DND-41 (cell line): ENCODE measurements around the gene STAP2.
A peak's percentile ranks its signal among the peaks of the same experiment; 100 is the strongest.

Experiments used
- ATAC-seq: fragments of 200-7000 bp; cut with Tn5 transposase; 3 replicates; pipeline ENCODE4 v1.9.1; 2021; ENCODE audit warnings: low read depth; ENCODE audit not compliant: insufficient read depth
- DNase-seq: peaks from one replicate; pipeline ENCODE4 v3.0.0-alpha.2; 2020
- H2AFZ ChIP-seq: 2 replicates; pipeline ENCODE4 v1.6.0; 2012; ENCODE audit warnings: low read depth, low read length
- H3K27ac ChIP-seq: 2 replicates; pipeline ENCODE4 v1.5.1; 2012; ENCODE audit warnings: low read length, inconsistent platforms
- H3K27me3 ChIP-seq: fragments of 200-600 bp; sonication (generic); 2 replicates; pipeline ENCODE4 v1.6.0; 2012; ENCODE audit warnings: low read length, mild to moderate bottlenecking, inconsistent platforms; ENCODE audit not compliant: insufficient read depth, poor library complexity
- H3K36me3 ChIP-seq: 2 replicates; pipeline ENCODE4 v1.5.1; 2012; ENCODE audit warnings: low read length, inconsistent platforms; ENCODE audit not compliant: insufficient read depth
- H3K4me1 ChIP-seq: 2 replicates; pipeline ENCODE4 v1.5.1; 2012; ENCODE audit warnings: mild to moderate bottlenecking, low read length; ENCODE audit not compliant: insufficient read depth
- H3K4me2 ChIP-seq: 2 replicates; pipeline ENCODE4 v1.6.0; 2012; ENCODE audit warnings: mild to moderate bottlenecking, moderate library complexity, low read length, inconsistent platforms; ENCODE audit not compliant: insufficient read depth
- H3K4me3 ChIP-seq, 2 experiments: fragments of 200-600 bp in 1 of 2; shearing (Covaris generic) in 1 of 2; 2 replicates each; pipeline ENCODE4 v1.5.1; 2012 to 2016; ENCODE audit warnings: inconsistent platforms in 2 of 2, low read length in 2 of 2, mild to moderate bottlenecking in 2 of 2, low read depth in 1 of 2, moderate library complexity in 1 of 2
- H3K79me2 ChIP-seq: 2 replicates; pipeline ENCODE4 v1.6.0; 2012; ENCODE audit warnings: low read length, inconsistent platforms; ENCODE audit not compliant: insufficient read depth
- H3K9ac ChIP-seq: 2 replicates; pipeline ENCODE4 v1.6.0; 2012; ENCODE audit warnings: low read depth, mild to moderate bottlenecking, inconsistent platforms, low read length, moderate library complexity
- H3K9me3 ChIP-seq: 2 replicates; pipeline ENCODE4 v1.5.1; 2012; ENCODE audit warnings: low read length, moderate library complexity, mild to moderate bottlenecking, inconsistent platforms; ENCODE audit not compliant: insufficient read depth, severe bottlenecking
- H4K20me1 ChIP-seq: 2 replicates; pipeline ENCODE4 v1.6.0; 2012; ENCODE audit warnings: low read length; ENCODE audit not compliant: insufficient read depth
- CTCF ChIP-seq: IDR thresholded peaks from 2 replicates; pipeline ENCODE4 v1.5.1; 2012; ENCODE audit warnings: borderline replicate concordance, low read length, moderate library complexity, mild to moderate bottlenecking; ENCODE audit not compliant: poor library complexity, severe bottlenecking; ENCODE audit errors: extremely low read depth
- EZH2 ChIP-seq: IDR thresholded peaks from 3 replicates; pipeline ENCODE4 v1.6.1; 2012; ENCODE audit warnings: borderline replicate concordance, low read depth, mild to moderate bottlenecking, moderate library complexity, low read length, inconsistent platforms; ENCODE audit not compliant: severe bottlenecking

The STAP2 gene

GRCh38 chr19:4376991-4377781 lies 38.6 kb upstream of the STAP2 start:
- Histone ChIP-seq H4K20me1 (peaks cover 92% of the 10 kb centered on the region), H3K36me3 (peaks cover 13% of the 10 kb centered on the region), H3K9ac (no peak overlapping the region), H3K27ac (no peak overlapping the region; the same call in 1 of the 2 replicates), H3K4me1 (no peaks in the 10 kb centered on the region), H3K4me3 (no peak overlapping the region), H3K4me2 (no peak overlapping the region), H3K79me2 (peaks cover 95% of the 10 kb centered on the region), H3K9me3 (no peaks in the 10 kb centered on the region), H3K27me3 (no peaks in the 10 kb centered on the region), H2AFZ (no peak overlapping the region)
- no peak for DNase-seq
- ATAC-seq: no peak
- no peak for TF ChIP-seq CTCF
- no peak for TF ChIP-seq EZH2

GRCh38 chr19:4376671-4376990 lies 38.0 kb upstream of the STAP2 start:
- Histone ChIP-seq H2AFZ (no peak overlapping the region), H3K79me2 (peaks cover 96% of the 10 kb centered on the region), H4K20me1 (peaks cover 93% of the 10 kb centered on the region), H3K9me3 (no peaks in the 10 kb centered on the region), H3K4me3 (no peak overlapping the region), H3K4me2 (no peak overlapping the region), H3K4me1 (no peaks in the 10 kb centered on the region), H3K27me3 (no peaks in the 10 kb centered on the region), H3K36me3 (peaks cover 16% of the 10 kb centered on the region), H3K9ac (no peak overlapping the region), H3K27ac (no peak overlapping the region; the same call in 1 of the 2 replicates)
- TF ChIP-seq EZH2: no peak
- no peak for TF ChIP-seq CTCF
- no peak for DNase-seq
- no peak for ATAC-seq

GRCh38 chr19:4376028-4376670 lies 37.5 kb upstream of the STAP2 start:
- TF ChIP-seq EZH2: no peak
- no peak for TF ChIP-seq CTCF
- Histone ChIP-seq H3K9ac (no peak overlapping the region), H3K36me3 (peaks cover 16% of the 10 kb centered on the region), H3K27ac (peak overlapping the region; percentile 8; the same call in 1 of the 2 replicates), H2AFZ (no peak overlapping the region), H3K9me3 (no peaks in the 10 kb centered on the region), H3K79me2 (peaks cover 98% of the 10 kb centered on the region), H3K27me3 (no peaks in the 10 kb centered on the region), H3K4me3 (no peak overlapping the region), H4K20me1 (peaks cover 95% of the 10 kb centered on the region), H3K4me2 (no peak overlapping the region), H3K4me1 (no peaks in the 10 kb centered on the region)
- ATAC-seq (no peak), DNase-seq (no peak)
